ENCODE results near the gene OR6X1. TPM values are rescaled to one million over a fixed set of nuclear protein-coding genes. Genes with fewer than 3 reads are reported as not detected.

The OR6X1 gene
- total RNA-seq, 4 donors from 2014 or later = not detected

DNA sequence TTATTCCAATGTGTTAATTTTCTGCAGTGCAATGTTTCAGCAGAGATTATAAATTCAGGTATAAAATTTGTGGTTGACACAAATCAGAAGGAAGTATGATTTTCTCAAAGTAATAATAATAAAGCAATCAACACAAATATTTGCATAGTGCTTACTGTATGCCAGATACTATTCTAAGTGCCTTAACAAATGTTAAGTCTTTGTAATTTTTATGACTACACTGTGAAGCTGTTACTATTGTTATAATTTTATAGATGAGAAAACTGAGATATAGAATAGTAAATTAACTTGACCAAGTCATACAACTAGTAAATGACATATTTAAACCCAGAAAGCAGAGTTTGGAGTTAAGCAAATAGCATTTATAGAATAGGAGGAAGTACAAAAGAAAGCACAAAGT is 16.4 kb upstream of the OR6X1 start:
- no peaks in the 10 kb centered on the region for H3K27me3 ChIP-seq
- H3K27ac ChIP-seq = no peak overlapping the region
- TF ChIP-seq, protein P1, sequence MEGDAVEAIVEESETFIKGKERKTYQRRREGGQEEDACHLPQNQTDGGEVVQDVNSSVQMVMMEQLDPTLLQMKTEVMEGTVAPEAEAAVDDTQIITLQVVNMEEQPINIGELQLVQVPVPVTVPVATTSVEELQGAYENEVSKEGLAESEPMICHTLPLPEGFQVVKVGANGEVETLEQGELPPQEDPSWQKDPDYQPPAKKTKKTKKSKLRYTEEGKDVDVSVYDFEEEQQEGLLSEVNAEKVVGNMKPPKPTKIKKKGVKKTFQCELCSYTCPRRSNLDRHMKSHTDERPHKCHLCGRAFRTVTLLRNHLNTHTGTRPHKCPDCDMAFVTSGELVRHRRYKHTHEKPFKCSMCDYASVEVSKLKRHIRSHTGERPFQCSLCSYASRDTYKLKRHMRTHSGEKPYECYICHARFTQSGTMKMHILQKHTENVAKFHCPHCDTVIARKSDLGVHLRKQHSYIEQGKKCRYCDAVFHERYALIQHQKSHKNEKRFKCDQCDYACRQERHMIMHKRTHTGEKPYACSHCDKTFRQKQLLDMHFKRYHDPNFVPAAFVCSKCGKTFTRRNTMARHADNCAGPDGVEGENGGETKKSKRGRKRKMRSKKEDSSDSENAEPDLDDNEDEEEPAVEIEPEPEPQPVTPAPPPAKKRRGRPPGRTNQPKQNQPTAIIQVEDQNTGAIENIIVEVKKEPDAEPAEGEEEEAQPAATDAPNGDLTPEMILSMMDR (IDR thresholded peaks at IDR 0.05) = no peak
- no peak for TF ChIP-seq POLR2A (IDR thresholded peaks at IDR 0.05)
- no peak for TF ChIP-seq POLR2AphosphoS5 (IDR thresholded peaks at IDR 0.05)
- no peak for TF ChIP-seq EP300 (IDR thresholded peaks at IDR 0.05)
- no peak overlapping the region for H3K4me3 ChIP-seq
- no peaks in the 10 kb centered on the region for H3K4me1 ChIP-seq
- DNase-seq (ENCODE audit: low spot score in 2 of 2) = no peak
- no peaks in the 10 kb centered on the region for H3K36me3 ChIP-seq
- H3K9me3 ChIP-seq = no peaks in the 10 kb centered on the region

DNA sequence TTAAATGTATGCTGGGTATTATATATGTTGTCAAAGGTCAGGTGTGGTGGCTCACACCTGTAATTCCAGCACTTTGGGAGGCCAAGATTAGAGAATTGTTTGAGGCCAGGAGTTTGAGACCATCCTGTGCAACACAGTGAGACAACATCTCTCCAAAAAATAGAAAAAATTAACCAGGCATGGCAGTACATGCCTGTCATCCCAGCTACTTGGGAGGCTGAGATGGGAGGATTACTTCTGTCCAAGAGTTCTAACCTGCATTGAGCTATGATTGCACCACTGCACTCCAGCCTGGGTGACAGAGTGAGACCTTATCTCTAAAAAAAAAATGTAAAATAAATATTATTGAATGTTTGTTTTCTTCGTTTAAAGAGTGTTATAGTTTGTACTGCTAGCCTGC is 11.3 kb upstream of the OR6X1 start:
- TF ChIP-seq POLR2AphosphoS5 (IDR thresholded peaks at IDR 0.05) (no peak), POLR2A (IDR thresholded peaks at IDR 0.05) (no peak), EP300 (IDR thresholded peaks at IDR 0.05) (no peak)
- TF ChIP-seq, protein P1 (IDR thresholded peaks at IDR 0.05) = no peak
- H3K4me3 ChIP-seq = no peak overlapping the region
- no peak for DNase-seq (ENCODE audit: low spot score in 2 of 2)
- no peaks in the 10 kb centered on the region for H3K4me1 ChIP-seq
- H3K27me3 ChIP-seq = no peaks in the 10 kb centered on the region
- H3K9me3 ChIP-seq = peaks cover 4% of the 10 kb centered on the region
- no peak overlapping the region for H3K27ac ChIP-seq
- 64% methylated on average over 1 of the region's 1 CpG for WGBS
- no peaks in the 10 kb centered on the region for H3K36me3 ChIP-seq

DNA sequence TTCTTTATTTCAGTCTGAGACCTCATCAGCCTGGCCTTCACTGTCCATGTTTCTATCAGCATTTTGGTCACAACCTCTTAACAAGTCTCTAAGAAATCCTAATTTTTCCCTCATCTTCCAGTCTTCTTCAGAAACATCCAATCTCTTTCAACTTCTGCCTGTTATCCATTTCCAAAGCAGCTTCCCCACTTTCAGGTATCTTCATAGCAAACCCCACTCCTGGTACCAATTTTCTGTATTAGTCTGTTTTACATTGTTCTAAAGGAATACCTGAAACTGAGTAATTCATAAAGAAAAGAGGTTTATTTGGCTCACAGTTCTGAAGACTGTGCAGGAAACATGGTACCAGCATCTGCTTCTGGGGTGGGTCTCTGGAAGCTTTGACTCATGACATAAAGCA is 8.1 kb upstream of the OR6X1 start:
- Histone ChIP-seq H3K4me3 (no peak overlapping the region), H3K9me3 (peaks cover 4% of the 10 kb centered on the region), H3K27ac (no peak overlapping the region), H3K27me3 (no peaks in the 10 kb centered on the region), H3K4me1 (no peaks in the 10 kb centered on the region), H3K36me3 (no peaks in the 10 kb centered on the region)
- TF ChIP-seq EP300 (IDR thresholded peaks at IDR 0.05) (no peak), POLR2A (IDR thresholded peaks at IDR 0.05) (no peak), POLR2AphosphoS5 (IDR thresholded peaks at IDR 0.05) (no peak)
- TF ChIP-seq, protein P1 (IDR thresholded peaks at IDR 0.05) = no peak
- DNase-seq (ENCODE audit: low spot score in 2 of 2) = no peak

DNA sequence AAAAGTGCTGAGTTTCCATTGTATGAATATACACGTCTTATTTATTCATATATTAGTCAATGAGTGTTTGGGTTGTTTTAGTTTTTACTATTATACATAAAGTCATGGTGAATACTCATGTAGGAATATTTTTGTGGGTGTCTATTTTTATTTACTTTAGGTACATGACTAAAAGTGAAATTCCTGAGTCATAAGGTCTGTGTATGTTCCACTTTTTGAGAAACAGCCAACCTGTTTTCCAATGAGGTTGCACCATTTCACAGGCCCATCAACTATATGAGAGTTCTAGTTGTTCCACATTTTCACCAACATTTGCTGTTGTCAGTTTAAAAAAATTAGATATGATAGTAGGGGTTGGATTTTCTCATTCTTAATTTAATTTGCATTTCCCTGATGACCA is 6.6 kb upstream of the OR6X1 start:
- no peak overlapping the region for H3K27ac ChIP-seq
- H3K27me3 ChIP-seq = no peaks in the 10 kb centered on the region
- no peaks in the 10 kb centered on the region for H3K36me3 ChIP-seq
- no peak overlapping the region for H3K4me3 ChIP-seq
- H3K4me1 ChIP-seq = no peaks in the 10 kb centered on the region
- WGBS = 93% methylated on average over 1 of the region's 1 CpG
- TF ChIP-seq, protein P1 (IDR thresholded peaks at IDR 0.05) = no peak
- TF ChIP-seq POLR2A (IDR thresholded peaks at IDR 0.05) (no peak), POLR2AphosphoS5 (IDR thresholded peaks at IDR 0.05) (no peak), EP300 (IDR thresholded peaks at IDR 0.05) (no peak)
- DNase-seq (ENCODE audit: low spot score in 2 of 2) = no peak
- peaks cover 4% of the 10 kb centered on the region for H3K9me3 ChIP-seq

DNA sequence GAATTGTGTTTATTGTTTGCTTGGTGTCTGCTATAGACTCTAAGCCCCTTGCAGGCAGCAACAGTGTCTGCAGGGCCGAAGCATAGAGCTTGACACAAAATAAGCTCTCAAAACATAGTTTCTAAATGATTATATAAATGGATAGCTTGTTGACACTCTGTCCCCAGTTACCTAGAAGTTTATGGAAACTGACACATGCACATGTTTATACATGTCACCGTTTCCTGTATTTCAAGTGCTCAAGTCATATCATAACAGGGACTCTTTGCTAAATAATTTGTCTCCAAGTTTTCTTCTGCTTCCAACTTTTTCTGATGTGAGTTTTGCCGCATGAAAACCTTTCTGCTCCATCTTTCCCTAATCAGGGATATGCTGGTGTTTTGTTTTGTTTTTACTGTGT is 3.7 kb upstream of the OR6X1 start:
- DNase-seq (ENCODE audit: low spot score in 2 of 2) = no peak
- Histone ChIP-seq H3K27ac (no peak overlapping the region), H3K36me3 (no peaks in the 10 kb centered on the region), H3K4me3 (no peak overlapping the region), H3K27me3 (no peaks in the 10 kb centered on the region), H3K4me1 (no peaks in the 10 kb centered on the region), H3K9me3 (peaks cover 4% of the 10 kb centered on the region)
- no peak for TF ChIP-seq POLR2AphosphoS5 (IDR thresholded peaks at IDR 0.05)
- TF ChIP-seq, protein P1 (IDR thresholded peaks at IDR 0.05) = no peak
- TF ChIP-seq POLR2A (IDR thresholded peaks at IDR 0.05) = no peak
- no peak for TF ChIP-seq EP300 (IDR thresholded peaks at IDR 0.05)
- 46% methylated on average over 3 of the region's 3 CpGs for WGBS
